Neural cell (in vitro differentiated cells): ENCODE results near the gene CACNA2D4. TPM values are rescaled to one million over a fixed set of nuclear protein-coding genes. Genes with fewer than 3 reads are reported as not detected.

Source experiments
- H2AFZ ChIP-seq: fragments of 200-600, 300-800 bp; sonication (generic), shearing (Covaris generic); 2 replicates; pipeline ENCODE4 v1.6.0; 2014; ENCODE audit warnings: low read depth, mild to moderate bottlenecking, antibody characterized with exemption, low read length, moderate library complexity
- H3F3A ChIP-seq: fragments of 200-600 bp; shearing (Covaris generic); 2 replicates; pipeline ENCODE4 v1.6.1; 2016; ENCODE audit warnings: mild to moderate bottlenecking, moderate library complexity, mixed read lengths, antibody characterized with exemption, low read length; ENCODE audit not compliant: insufficient read depth, poor library complexity, severe bottlenecking
- H3K27ac ChIP-seq: fragments of 200-600, 300-800 bp; sonication (generic), shearing (Covaris generic); 2 replicates; pipeline ENCODE4 v1.5.1; 2014; ENCODE audit warnings: mild to moderate bottlenecking, low read length, moderate library complexity
- H3K27me3 ChIP-seq: fragments of 300-800, 200-600 bp; sonication (generic), shearing (Covaris generic); 2 replicates; pipeline ENCODE4 v1.6.0; 2014; ENCODE audit warnings: mild to moderate bottlenecking, low read depth, low read length, moderate library complexity; ENCODE audit not compliant: insufficient read depth
- H3K36me3 ChIP-seq: fragments of 300-800, 200-600 bp; sonication (generic), shearing (Covaris generic); 2 replicates; pipeline ENCODE4 v1.5.1; 2014; ENCODE audit warnings: mild to moderate bottlenecking, antibody characterized with exemption, low read length, moderate library complexity; ENCODE audit not compliant: insufficient read depth
- H3K4me2 ChIP-seq: fragments of 300-800, 200-600 bp; sonication (generic), shearing (Covaris generic); 2 replicates; pipeline ENCODE4 v1.6.0; 2014; ENCODE audit warnings: mild to moderate bottlenecking, low read length
- H3K4me3 ChIP-seq: fragments of 300-800, 200-600 bp; sonication (generic), shearing (Covaris generic); 2 replicates; pipeline ENCODE4 v1.5.1; 2014; ENCODE audit warnings: mild to moderate bottlenecking, low read length, moderate library complexity
- H3K79me2 ChIP-seq: fragments of 200-600 bp; shearing (Covaris generic); replicated peaks from 2 replicates; pipeline ENCODE4 v1.6.0; 2014; ENCODE audit warnings: mild to moderate bottlenecking, low read length, moderate library complexity; ENCODE audit not compliant: insufficient read depth
- H3K9ac ChIP-seq: fragments of 300-800, 200-600 bp; sonication (generic), shearing (Covaris generic); 2 replicates; pipeline ENCODE4 v1.6.1; 2016; ENCODE audit warnings: mild to moderate bottlenecking, low read length, mixed read lengths
- H3K9me2 ChIP-seq: fragments of 200-600 bp; shearing (Covaris generic); 2 replicates; pipeline ENCODE4 v1.6.1; 2016; ENCODE audit warnings: mild to moderate bottlenecking, low read length, mixed read lengths; ENCODE audit not compliant: insufficient read depth
- H3K9me3 ChIP-seq: fragments of 200-600, 300-800 bp; sonication (generic), shearing (Covaris generic); 2 replicates; pipeline ENCODE4 v1.6.1; 2016; ENCODE audit warnings: mild to moderate bottlenecking, mixed run types, low read length, moderate library complexity, mixed read lengths
- H4K20me1 ChIP-seq: fragments of 200-600 bp; shearing (Covaris generic); 2 replicates; pipeline ENCODE4 v1.6.1; 2016; ENCODE audit warnings: mild to moderate bottlenecking, mixed run types; ENCODE audit not compliant: insufficient read depth
- CTCF ChIP-seq: fragments of 450-650 bp; IDR thresholded peaks from 2 replicates; pipeline ENCODE4 v1.5.1; 2014; ENCODE audit warnings: antibody characterized with exemption, mild to moderate bottlenecking, moderate library complexity; ENCODE audit not compliant: poor library complexity, severe bottlenecking
- EP300 ChIP-seq: fragments of 450-650 bp; conservative IDR thresholded peaks from 2 replicates; pipeline ENCODE4 v1.6.1; 2014; ENCODE audit warnings: antibody characterized with exemption, mild to moderate bottlenecking, moderate library complexity; ENCODE audit not compliant: poor library complexity, severe bottlenecking
- EZH2 ChIP-seq: fragments of 200-600, 300-800 bp; shearing (Covaris generic), sonication (generic); IDR thresholded peaks from 2 replicates; pipeline ENCODE4 v1.6.1; 2014; ENCODE audit warnings: antibody characterized with exemption, low read length, borderline replicate concordance, mild to moderate bottlenecking; ENCODE audit not compliant: insufficient read depth, poor library complexity, severe bottlenecking
- MXI1 ChIP-seq: fragments of 450-650 bp; conservative IDR thresholded peaks from 2 replicates; pipeline ENCODE4 v1.6.1; 2014; ENCODE audit warnings: antibody characterized with exemption, mild to moderate bottlenecking; ENCODE audit not compliant: poor library complexity, severe bottlenecking
- POLR2AphosphoS5 ChIP-seq: IDR thresholded peaks from 2 replicates; pipeline ENCODE4 v1.6.1; 2012
- RAD21 ChIP-seq: fragments of 450-650 bp; conservative IDR thresholded peaks from 2 replicates; pipeline ENCODE4 v1.6.1; 2014; ENCODE audit warnings: antibody characterized with exemption, mild to moderate bottlenecking, moderate library complexity
- REST ChIP-seq: IDR thresholded peaks from 2 replicates; pipeline ENCODE4 v1.6.1; 2012; ENCODE audit warnings: borderline replicate concordance
- SMC3 ChIP-seq: fragments of 450-650 bp; conservative IDR thresholded peaks from 2 replicates; pipeline ENCODE4 v1.6.1; 2014; ENCODE audit warnings: antibody characterized with exemption, mild to moderate bottlenecking, moderate library complexity; ENCODE audit not compliant: poor library complexity
- TAF1 ChIP-seq: IDR thresholded peaks from 2 replicates; pipeline ENCODE4 v1.6.1; 2012; ENCODE audit warnings: low read depth
- polyA plus RNA-seq: library from polyadenylated mRNA; depleted of rRNA; stranded (reverse); fragments of >200 nt; gene quantifications from 2 replicates; pipeline ENCODE4 v1.2.3, GENCODE V29; 2014

Gene CACNA2D4
- polyA plus RNA-seq, 1 donor from 2014 or later = not detected

GRCh38 chr12:1927751-1928351 is 9.4 kb upstream of the CACNA2D4 start:
- H3K79me2 ChIP-seq = no peaks in the 10 kb centered on the region

More at GRCh38 chr12:1927751-1928351, 9.4 kb upstream of the CACNA2D4 start:
- TF ChIP-seq REST (no peak), TAF1 (no peak), MXI1 (no peak), EZH2 (no peak), SMC3 (no peak), RAD21 (no peak), CTCF (no peak), POLR2AphosphoS5 (no peak), EP300 (no peak)
- no peaks in the 10 kb centered on the region for H3K27me3 ChIP-seq
- H3K4me3 ChIP-seq = no peak overlapping the region
- H3K9me3 ChIP-seq = no peaks in the 10 kb centered on the region
- H3K4me2 ChIP-seq = no peak overlapping the region
- no peak overlapping the region for H2AFZ ChIP-seq
- H3K9ac ChIP-seq = no peak overlapping the region
- H4K20me1 ChIP-seq = no peaks in the 10 kb centered on the region
- no peaks in the 10 kb centered on the region for H3F3A ChIP-seq
- H3K27ac ChIP-seq = no peak overlapping the region
- no peaks in the 10 kb centered on the region for H3K9me2 ChIP-seq
- no peaks in the 10 kb centered on the region for H3K36me3 ChIP-seq
